ENCODE results near the gene DNMT1.
"Not testable (repeated sequence)": the region's sequence is repeated elsewhere in the genome, so short reads cannot be mapped to it uniquely, and the experiment has no call there.

DNMT1 gene

GRCh38 chr19:10182076-10182475 lies 12.7 kb downstream of the DNMT1 start:
- TF ChIP-seq CTCF (IDR thresholded peaks at IDR 0.05; ENCODE audit: control extremely low read depth, extremely low read depth, low read depth, missing control alignments) = no peak
- ChIA-PET CTCF (interaction anchor here (0.6 to 1.3 kb wide), 5 partner anchors 9 to 209 kb away, joined by 3 to 4 read pairs (median 3); no protein-coding TSS in a partner anchor), POLR2A (no interaction called here)
- no peak for DNase-seq (ENCODE audit: extremely low spot score)

- TF ChIP-seq CTCF (IDR thresholded peaks at IDR 0.05; ENCODE audit: control extremely low read depth, extremely low read depth, low read depth, missing control alignments) = no peak
- ChIA-PET POLR2A (no interaction called here), CTCF (interaction anchor here (1.0 kb wide), 1 partner anchor 69 kb away, joined by 7 read pairs; no protein-coding TSS in a partner anchor)
- DNase-seq (ENCODE audit: extremely low spot score) = no peak
These were observed 14.3 kb downstream of the DNMT1 start for GRCh38 chr19:10180459-10180858.

GRCh38 chr19:10180024-10180423 lies 14.7 kb downstream of the DNMT1 start:
- DNase-seq (ENCODE audit: extremely low spot score); CTCF ChIA-PET; POLR2A ChIA-PET: not testable (repeated sequence)

- no peak for DNase-seq (ENCODE audit: extremely low spot score)
- no peak for TF ChIP-seq CTCF (IDR thresholded peaks at IDR 0.05; ENCODE audit: control extremely low read depth, extremely low read depth, low read depth, missing control alignments)
- ChIA-PET POLR2A (no interaction called here), CTCF (interaction anchor here (0.6 kb wide), 1 partner anchor 12 kb away, joined by 3 read pairs; no protein-coding TSS in a partner anchor)
These were observed 21.2 kb downstream of the DNMT1 start for GRCh38 chr19:10173527-10173926.

GRCh38 chr19:10168386-10168948 lies 26.3 kb downstream of the DNMT1 start:
- DNase-seq (ENCODE audit: extremely low spot score) = no peak
- ChIA-PET CTCF (interaction anchor here (1.1 to 1.8 kb wide), 4 partner anchors 11 to 82 kb away, joined by 3 to 6 read pairs (median 4); no protein-coding TSS in a partner anchor), POLR2A (interaction anchor here (1.5 kb wide), 1 partner anchor 18 kb away, joined by 3 read pairs; no protein-coding TSS in a partner anchor)
- TF ChIP-seq CTCF (IDR thresholded peaks at IDR 0.05; ENCODE audit: control extremely low read depth, extremely low read depth, low read depth, missing control alignments) = no peak

GRCh38 chr19:10167459-10167858 lies 27.3 kb downstream of the DNMT1 start:
- POLR2A ChIA-PET = interaction anchor here (1.5 kb wide), 1 partner anchor 19 kb away, joined by 3 read pairs; no protein-coding TSS in a partner anchor
- DNase-seq (ENCODE audit: extremely low spot score) = no peak
- TF ChIP-seq CTCF (IDR thresholded peaks at IDR 0.05; ENCODE audit: control extremely low read depth, extremely low read depth, low read depth, missing control alignments) = no peak
- CTCF ChIA-PET = interaction anchor here (1.2 to 1.8 kb wide), 5 partner anchors 10 to 83 kb away, joined by 3 to 6 read pairs (median 4); no protein-coding TSS in a partner anchor

GRCh38 chr19:10166501-10166900 lies 28.3 kb downstream of the DNMT1 start:
- CTCF ChIA-PET = interaction anchor here (1.2 to 1.8 kb wide), 3 partner anchors 21 to 84 kb away, joined by 3 to 6 read pairs (median 5); no protein-coding TSS in a partner anchor
- POLR2A ChIA-PET; DNase-seq (ENCODE audit: extremely low spot score): not testable (repeated sequence)
